ENCODE data around the gene CCL18.
"Not testable (repeated sequence)": the region's sequence is repeated elsewhere in the genome, so short reads cannot be mapped to it uniquely, and the experiment has no call there.

Gene CCL18

DNA sequence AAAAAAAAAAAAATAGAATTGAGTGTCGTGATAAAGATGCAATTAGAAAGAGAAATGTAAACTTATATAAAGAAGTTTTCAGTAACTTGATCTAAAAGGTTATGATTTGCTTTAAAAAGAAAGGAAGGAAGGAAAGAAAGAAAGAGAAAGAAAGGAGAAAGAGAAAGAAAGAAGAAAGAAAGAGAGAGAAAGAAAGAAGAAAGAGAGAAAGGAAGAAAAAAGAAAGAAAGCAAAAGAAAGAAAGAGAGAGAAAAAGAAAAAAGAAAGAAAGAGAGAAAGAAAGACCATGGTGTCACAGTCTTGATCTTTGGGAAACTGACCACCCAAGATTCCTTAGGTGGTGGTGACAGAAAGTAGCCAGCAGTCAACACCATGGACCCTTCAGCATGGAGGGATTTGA is 30.2 kb downstream of the CCL18 start:
- peaks cover 69% of the 10 kb centered on the region for H3K4me1 ChIP-seq (ENCODE audit: low read depth, poor library complexity, severe bottlenecking)
- H3K79me2 ChIP-seq (ENCODE audit: insufficient read depth, low read depth) = no peaks in the 10 kb centered on the region
- H2AFZ ChIP-seq (ENCODE audit: low read depth) = no peak overlapping the region
- TF ChIP-seq, protein P1, sequence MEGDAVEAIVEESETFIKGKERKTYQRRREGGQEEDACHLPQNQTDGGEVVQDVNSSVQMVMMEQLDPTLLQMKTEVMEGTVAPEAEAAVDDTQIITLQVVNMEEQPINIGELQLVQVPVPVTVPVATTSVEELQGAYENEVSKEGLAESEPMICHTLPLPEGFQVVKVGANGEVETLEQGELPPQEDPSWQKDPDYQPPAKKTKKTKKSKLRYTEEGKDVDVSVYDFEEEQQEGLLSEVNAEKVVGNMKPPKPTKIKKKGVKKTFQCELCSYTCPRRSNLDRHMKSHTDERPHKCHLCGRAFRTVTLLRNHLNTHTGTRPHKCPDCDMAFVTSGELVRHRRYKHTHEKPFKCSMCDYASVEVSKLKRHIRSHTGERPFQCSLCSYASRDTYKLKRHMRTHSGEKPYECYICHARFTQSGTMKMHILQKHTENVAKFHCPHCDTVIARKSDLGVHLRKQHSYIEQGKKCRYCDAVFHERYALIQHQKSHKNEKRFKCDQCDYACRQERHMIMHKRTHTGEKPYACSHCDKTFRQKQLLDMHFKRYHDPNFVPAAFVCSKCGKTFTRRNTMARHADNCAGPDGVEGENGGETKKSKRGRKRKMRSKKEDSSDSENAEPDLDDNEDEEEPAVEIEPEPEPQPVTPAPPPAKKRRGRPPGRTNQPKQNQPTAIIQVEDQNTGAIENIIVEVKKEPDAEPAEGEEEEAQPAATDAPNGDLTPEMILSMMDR (conservative IDR thresholded peaks at IDR 0.05; ENCODE audit: low read depth, low read length) = no peak
- H3K4me3 ChIP-seq (IDR thresholded peaks at IDR 0.05; ENCODE audit: insufficient read depth, low read depth, low read length) = no peak overlapping the region
- H3K36me3 ChIP-seq (ENCODE audit: insufficient read depth) = no peaks in the 10 kb centered on the region
- no peak overlapping the region; the same call in 1 of the 2 replicates for H3K4me2 ChIP-seq
- no peaks in the 10 kb centered on the region for H3K27me3 ChIP-seq (ENCODE audit: insufficient read depth, low read depth)
- H4K20me1 ChIP-seq (ENCODE audit: insufficient read depth) = no peaks in the 10 kb centered on the region
- H3K27ac ChIP-seq = no peak overlapping the region
- H3K9ac ChIP-seq = no peak overlapping the region

DNA sequence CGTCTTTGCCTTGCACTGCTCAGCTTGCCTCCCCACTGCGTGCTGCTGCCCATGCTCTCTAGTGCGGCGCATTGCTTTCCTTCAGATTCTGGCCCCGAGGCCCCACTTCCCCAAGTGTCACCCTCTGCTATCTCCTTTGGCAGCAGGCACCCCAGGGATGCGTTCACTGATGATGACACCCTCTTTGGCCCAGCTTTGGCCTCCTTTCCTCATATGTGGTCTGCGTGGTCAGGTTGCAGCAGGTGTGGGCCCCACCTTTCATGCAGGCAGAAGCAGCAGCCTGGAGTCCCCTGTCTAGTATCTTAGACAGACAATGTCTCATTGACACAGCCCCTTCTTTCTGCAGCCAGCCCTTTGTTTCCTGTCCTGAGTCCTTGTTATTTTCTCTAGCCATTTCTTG is 30.7 kb downstream of the CCL18 start:
- H3K36me3 ChIP-seq (ENCODE audit: insufficient read depth) = no peaks in the 10 kb centered on the region
- TF ChIP-seq, protein P1 (conservative IDR thresholded peaks at IDR 0.05; ENCODE audit: low read depth, low read length) = no peak
- H3K27ac ChIP-seq = no peak overlapping the region
- H3K4me2 ChIP-seq = no peak overlapping the region; the same call in 1 of the 2 replicates
- no peak overlapping the region for H3K4me3 ChIP-seq (IDR thresholded peaks at IDR 0.05; ENCODE audit: insufficient read depth, low read depth, low read length)
- no peak overlapping the region for H3K9ac ChIP-seq
- H4K20me1 ChIP-seq (ENCODE audit: insufficient read depth) = no peaks in the 10 kb centered on the region
- no peak overlapping the region for H2AFZ ChIP-seq (ENCODE audit: low read depth)
- H3K4me1 ChIP-seq (ENCODE audit: low read depth, poor library complexity, severe bottlenecking) = peaks cover 64% of the 10 kb centered on the region
- no peaks in the 10 kb centered on the region for H3K27me3 ChIP-seq (ENCODE audit: insufficient read depth, low read depth)
- no peaks in the 10 kb centered on the region for H3K79me2 ChIP-seq (ENCODE audit: insufficient read depth, low read depth)

DNA sequence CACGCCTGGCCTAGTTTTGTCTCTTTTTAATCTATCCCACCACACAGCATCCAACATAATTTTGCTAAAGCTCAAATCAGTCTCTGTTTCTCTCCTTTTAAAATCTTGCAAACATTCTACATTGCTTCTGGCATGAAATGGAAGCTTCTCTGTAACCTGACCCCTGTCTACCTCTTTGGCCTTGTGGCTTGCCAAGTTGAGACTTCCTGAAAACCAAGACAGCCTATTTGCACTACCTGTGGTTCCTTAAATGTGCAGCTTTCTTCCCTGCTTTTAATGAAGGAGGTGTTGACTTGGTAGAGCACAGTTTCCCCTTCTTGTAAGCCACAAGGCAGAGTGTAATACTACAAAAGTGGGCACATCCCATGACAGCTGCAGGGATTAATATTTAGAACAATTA is 31.9 kb downstream of the CCL18 start:
- H3K4me1 ChIP-seq (ENCODE audit: low read depth, poor library complexity, severe bottlenecking) = peaks cover 51% of the 10 kb centered on the region
- H3K4me2 ChIP-seq = peak overlapping the region; percentile 24; the same call in 1 of the 2 replicates
- H3K9ac ChIP-seq = no peak overlapping the region
- H3K27me3 ChIP-seq (ENCODE audit: insufficient read depth, low read depth) = no peaks in the 10 kb centered on the region
- no peaks in the 10 kb centered on the region for H4K20me1 ChIP-seq (ENCODE audit: insufficient read depth)
- no peaks in the 10 kb centered on the region for H3K79me2 ChIP-seq (ENCODE audit: insufficient read depth, low read depth)
- H2AFZ ChIP-seq (ENCODE audit: low read depth) = no peak overlapping the region
- no peak overlapping the region for H3K4me3 ChIP-seq (IDR thresholded peaks at IDR 0.05; ENCODE audit: insufficient read depth, low read depth, low read length)
- no peak overlapping the region for H3K27ac ChIP-seq
- H3K36me3 ChIP-seq (ENCODE audit: insufficient read depth) = no peaks in the 10 kb centered on the region
- TF ChIP-seq, protein P1 (conservative IDR thresholded peaks at IDR 0.05; ENCODE audit: low read depth, low read length) = no peak

DNA sequence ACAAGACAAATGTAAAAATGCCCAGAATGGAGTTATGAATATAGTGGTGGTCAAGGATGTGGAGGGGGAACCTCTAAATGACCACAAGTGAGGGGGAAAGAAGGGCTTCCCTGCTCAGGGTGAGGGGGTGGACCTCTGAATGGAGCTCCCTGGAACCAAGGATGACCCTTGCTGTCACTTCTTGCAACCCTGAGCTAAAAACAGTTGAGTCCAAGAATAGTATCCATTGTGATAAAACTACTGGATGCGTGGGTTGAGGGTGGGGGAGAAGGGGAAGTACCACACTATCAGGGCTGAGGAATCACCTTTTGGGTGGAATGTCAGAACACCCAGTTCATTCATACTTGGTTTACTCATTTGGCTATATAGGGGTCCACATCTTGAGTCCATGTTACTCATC is 34.9 kb downstream of the CCL18 start:
- not testable (repeated sequence) for H3K9ac ChIP-seq; H3K27ac ChIP-seq; H3K27me3 ChIP-seq (ENCODE audit: insufficient read depth, low read depth); H3K79me2 ChIP-seq (ENCODE audit: insufficient read depth, low read depth); H3K4me3 ChIP-seq (IDR thresholded peaks at IDR 0.05; ENCODE audit: insufficient read depth, low read depth, low read length); H2AFZ ChIP-seq (ENCODE audit: low read depth); H4K20me1 ChIP-seq (ENCODE audit: insufficient read depth); H3K4me2 ChIP-seq; H3K36me3 ChIP-seq (ENCODE audit: insufficient read depth)
- peaks cover 26% of the 10 kb centered on the region for H3K4me1 ChIP-seq (ENCODE audit: low read depth, poor library complexity, severe bottlenecking)

DNA sequence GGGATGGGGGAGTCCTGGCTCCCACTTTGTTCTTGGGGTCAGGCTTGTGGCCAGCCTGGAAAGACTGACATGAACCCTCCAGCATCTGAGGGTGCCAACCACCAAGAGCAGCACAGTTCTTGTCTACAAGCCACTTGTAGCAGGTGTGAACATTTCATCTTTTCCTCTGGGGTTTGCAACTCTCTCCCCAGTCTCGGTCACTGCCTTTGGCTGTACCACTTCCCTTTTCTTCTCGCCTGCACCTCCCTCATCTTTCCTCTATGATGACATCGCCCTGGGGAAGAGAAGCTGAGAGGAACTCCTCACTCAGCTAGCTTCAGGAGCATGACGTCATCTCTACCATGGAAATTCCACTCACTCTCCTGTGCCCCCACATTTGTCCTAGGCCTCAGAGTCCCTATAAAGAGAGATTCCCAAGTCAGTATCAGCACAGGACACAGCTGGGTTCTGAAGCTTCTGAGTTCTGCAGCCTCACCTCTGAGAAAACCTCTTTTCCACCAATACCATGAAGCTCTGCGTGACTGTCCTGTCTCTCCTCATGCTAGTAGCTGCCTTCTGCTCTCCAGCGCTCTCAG is 39.4 kb downstream of the CCL18 start, which contains the start of gene CCL4:
TSS of gene CCL4 (plus strand) at position 427 of the 575 bp plus-strand sequence. CDS start at position 506, 79 bp downstream.
- H3K4me2 ChIP-seq; H3K4me3 ChIP-seq (IDR thresholded peaks at IDR 0.05; ENCODE audit: insufficient read depth, low read depth, low read length); H3K27me3 ChIP-seq (ENCODE audit: insufficient read depth, low read depth); H2AFZ ChIP-seq (ENCODE audit: low read depth); H4K20me1 ChIP-seq (ENCODE audit: insufficient read depth); H3K27ac ChIP-seq; H3K9ac ChIP-seq; H3K79me2 ChIP-seq (ENCODE audit: insufficient read depth, low read depth); H3K4me1 ChIP-seq (ENCODE audit: low read depth, poor library complexity, severe bottlenecking); H3K36me3 ChIP-seq (ENCODE audit: insufficient read depth): not testable (repeated sequence)

DNA sequence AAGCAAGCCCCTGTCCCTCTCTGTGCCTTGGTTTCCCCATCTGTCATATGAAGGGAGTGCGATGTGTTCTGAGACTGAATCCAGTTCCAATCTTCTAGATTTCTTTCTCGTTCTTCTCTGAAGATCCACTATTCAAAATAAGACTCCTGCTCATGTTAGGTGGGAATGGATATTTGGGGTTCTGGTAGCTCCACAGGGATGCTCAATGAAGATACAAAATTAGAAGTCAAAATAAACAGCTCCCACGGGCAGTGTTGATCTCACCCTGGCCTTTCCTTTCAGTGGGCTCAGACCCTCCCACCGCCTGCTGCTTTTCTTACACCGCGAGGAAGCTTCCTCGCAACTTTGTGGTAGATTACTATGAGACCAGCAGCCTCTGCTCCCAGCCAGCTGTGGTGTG is 40.2 kb downstream of the CCL18 start:
- not testable (repeated sequence) for H3K79me2 ChIP-seq (ENCODE audit: insufficient read depth, low read depth); H3K27me3 ChIP-seq (ENCODE audit: insufficient read depth, low read depth); H3K36me3 ChIP-seq (ENCODE audit: insufficient read depth); H3K4me1 ChIP-seq (ENCODE audit: low read depth, poor library complexity, severe bottlenecking); H4K20me1 ChIP-seq (ENCODE audit: insufficient read depth); H3K4me2 ChIP-seq; H2AFZ ChIP-seq (ENCODE audit: low read depth); H3K9ac ChIP-seq; H3K27ac ChIP-seq; H3K4me3 ChIP-seq (IDR thresholded peaks at IDR 0.05; ENCODE audit: insufficient read depth, low read depth, low read length)
